Parathyroid adenoma (tissue), 2 donors: ENCODE measurements around the gene HTRA1.

Experiments
- H2AFZ ChIP-seq: fragments of 300-600 bp; sonication (generic); one replicate; pipeline ENCODE4 v1.7.0; 2017; ENCODE audit warnings: antibody characterized with exemption, mild to moderate bottlenecking
- H3K27ac ChIP-seq: fragments of 300-600 bp; sonication (generic); one replicate; pipeline ENCODE4 v1.7.0; 2017
- H3K27me3 ChIP-seq: fragments of 300-600 bp; sonication (generic); one replicate; pipeline ENCODE4 v1.7.0; 2017; ENCODE audit warnings: low read length; ENCODE audit not compliant: control insufficient read depth, insufficient read depth
- H3K36me3 ChIP-seq: fragments of 300-600 bp; sonication (generic); one replicate; pipeline ENCODE4 v1.7.0; 2017; ENCODE audit warnings: low read length; ENCODE audit not compliant: control insufficient read depth, insufficient read depth
- H3K4me1 ChIP-seq: fragments of 300-600 bp; sonication (generic); one replicate; pipeline ENCODE4 v1.7.0; 2017; ENCODE audit warnings: control low read depth
- H3K4me2 ChIP-seq: fragments of 300-600 bp; sonication (generic); one replicate; pipeline ENCODE4 v1.7.0; 2017; ENCODE audit warnings: low read length
- H3K4me3 ChIP-seq: fragments of 300-600 bp; sonication (generic); one replicate; pipeline ENCODE4 v1.7.0; 2017; ENCODE audit warnings: low read depth, low read length
- H3K79me2 ChIP-seq: fragments of 300-600 bp; sonication (generic); one replicate; pipeline ENCODE4 v1.7.0; 2017; ENCODE audit warnings: control low read depth
- H3K9ac ChIP-seq: fragments of 300-600 bp; sonication (generic); one replicate; pipeline ENCODE4 v1.7.0; 2017; ENCODE audit warnings: mild to moderate bottlenecking
- H3K9me3 ChIP-seq: fragments of 300-600 bp; sonication (generic); one replicate; pipeline ENCODE4 v1.7.0; 2017; ENCODE audit warnings: low read length; ENCODE audit not compliant: control insufficient read depth
- TF ChIP-seq, protein P1 (sequence below): fragments of 300-600 bp; sonication (generic); IDR thresholded peaks from one replicate; pipeline ENCODE4 v1.7.0; 2017; ENCODE audit warnings: antibody characterized with exemption, mild to moderate bottlenecking
- donor health status: primary hyperparathyroidism.

The HTRA1 gene

DNA sequence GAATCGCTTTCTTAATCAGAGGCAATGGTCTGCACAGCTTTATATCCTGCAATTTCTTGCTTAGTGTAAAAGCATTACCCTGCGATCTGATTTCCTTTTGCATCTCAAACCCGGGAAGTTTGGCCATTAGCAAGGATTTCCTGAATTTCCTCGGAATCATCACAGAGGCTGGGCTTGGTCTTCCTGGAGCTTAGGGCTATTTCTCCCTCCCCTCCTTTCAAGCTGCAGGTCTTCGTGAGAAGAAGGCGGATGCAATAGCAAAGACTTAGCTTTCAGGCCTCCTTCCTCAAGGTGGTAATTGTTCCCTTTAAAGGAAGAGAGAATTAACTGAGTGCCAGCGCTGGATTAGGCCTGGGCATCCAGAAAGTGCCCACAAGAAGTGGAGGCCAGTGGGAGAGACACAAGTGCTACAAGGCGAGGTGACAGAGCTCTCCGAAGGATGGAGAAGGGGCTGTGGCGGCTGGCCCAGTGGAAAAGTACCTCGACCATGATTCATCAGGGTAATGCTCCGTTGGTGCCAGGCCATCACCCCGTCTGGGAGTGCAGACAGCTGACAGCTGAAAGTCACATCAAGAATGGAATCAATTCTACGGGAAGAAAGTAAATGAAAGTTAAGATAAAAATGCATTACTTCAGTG is 10.9 kb upstream of the HTRA1 start:
- Histone ChIP-seq H2AFZ (no peak overlapping the region), H3K79me2 (no peaks in the 10 kb centered on the region), H3K4me3 (no peak overlapping the region), H3K27me3 (no peaks in the 10 kb centered on the region), H3K27ac (no peak overlapping the region), H3K36me3 (no peaks in the 10 kb centered on the region), H3K4me1 (no peaks in the 10 kb centered on the region), H3K9me3 (no peaks in the 10 kb centered on the region), H3K4me2 (no peak overlapping the region), H3K9ac (no peak overlapping the region)
- TF ChIP-seq, protein P1, sequence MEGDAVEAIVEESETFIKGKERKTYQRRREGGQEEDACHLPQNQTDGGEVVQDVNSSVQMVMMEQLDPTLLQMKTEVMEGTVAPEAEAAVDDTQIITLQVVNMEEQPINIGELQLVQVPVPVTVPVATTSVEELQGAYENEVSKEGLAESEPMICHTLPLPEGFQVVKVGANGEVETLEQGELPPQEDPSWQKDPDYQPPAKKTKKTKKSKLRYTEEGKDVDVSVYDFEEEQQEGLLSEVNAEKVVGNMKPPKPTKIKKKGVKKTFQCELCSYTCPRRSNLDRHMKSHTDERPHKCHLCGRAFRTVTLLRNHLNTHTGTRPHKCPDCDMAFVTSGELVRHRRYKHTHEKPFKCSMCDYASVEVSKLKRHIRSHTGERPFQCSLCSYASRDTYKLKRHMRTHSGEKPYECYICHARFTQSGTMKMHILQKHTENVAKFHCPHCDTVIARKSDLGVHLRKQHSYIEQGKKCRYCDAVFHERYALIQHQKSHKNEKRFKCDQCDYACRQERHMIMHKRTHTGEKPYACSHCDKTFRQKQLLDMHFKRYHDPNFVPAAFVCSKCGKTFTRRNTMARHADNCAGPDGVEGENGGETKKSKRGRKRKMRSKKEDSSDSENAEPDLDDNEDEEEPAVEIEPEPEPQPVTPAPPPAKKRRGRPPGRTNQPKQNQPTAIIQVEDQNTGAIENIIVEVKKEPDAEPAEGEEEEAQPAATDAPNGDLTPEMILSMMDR, result no peak

DNA sequence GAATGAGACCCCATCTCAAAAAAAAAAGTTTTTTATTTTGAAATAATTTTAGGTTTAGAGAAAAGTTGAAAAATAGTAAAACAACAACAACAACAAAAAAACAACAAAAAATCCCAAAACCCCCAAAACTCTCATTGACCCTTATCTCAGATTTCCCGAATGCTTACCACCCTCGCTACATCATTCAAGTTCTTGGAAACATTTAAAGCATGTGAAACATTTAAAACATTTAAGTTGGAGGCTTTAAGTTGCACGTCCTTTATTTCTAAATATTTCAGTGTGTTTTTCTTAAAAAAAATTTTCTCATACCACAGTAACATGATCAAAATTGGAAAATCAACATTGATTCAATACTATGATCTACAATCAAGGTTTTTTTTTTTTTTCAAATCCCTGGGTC is 7.3 kb upstream of the HTRA1 start:
- Histone ChIP-seq H3K4me3 (no peak overlapping the region), H3K27ac (no peak overlapping the region), H3K4me1 (no peaks in the 10 kb centered on the region), H3K36me3 (no peaks in the 10 kb centered on the region), H3K9me3 (no peaks in the 10 kb centered on the region), H3K27me3 (no peaks in the 10 kb centered on the region), H3K9ac (no peak overlapping the region), H3K4me2 (no peak overlapping the region), H2AFZ (no peak overlapping the region), H3K79me2 (no peaks in the 10 kb centered on the region)
- TF ChIP-seq, protein P1, result no peak

DNA sequence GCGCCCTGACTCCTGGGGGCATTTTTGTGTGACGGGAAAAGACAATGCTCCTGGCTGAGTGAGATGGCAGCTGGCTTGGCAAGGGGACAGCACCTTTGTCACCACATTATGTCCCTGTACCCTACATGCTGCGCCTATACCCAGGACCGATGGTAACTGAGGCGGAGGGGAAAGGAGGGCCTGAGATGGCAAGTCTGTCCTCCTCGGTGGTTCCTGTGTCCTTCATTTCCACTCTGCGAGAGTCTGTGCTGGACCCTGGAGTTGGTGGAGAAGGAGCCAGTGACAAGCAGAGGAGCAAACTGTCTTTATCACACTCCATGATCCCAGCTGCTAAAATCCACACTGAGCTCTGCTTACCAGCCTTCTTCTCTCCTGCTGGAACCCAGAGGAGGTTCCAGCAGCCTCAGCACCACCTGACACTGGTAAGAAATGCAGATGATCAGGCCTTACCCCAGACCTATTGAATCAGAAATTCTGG is 6.7 kb upstream of the HTRA1 start, which contains the start of gene ARMS2:
ARMS2 (plus strand) TSS at position 51 of the 478 bp plus-strand sequence; CDS start at position 126, 75 bp downstream.
- Histone ChIP-seq H3K9ac (no peak within 1 kb of the TSS), H3K27me3 (no peaks in the 10 kb centered on the region)

DNA sequence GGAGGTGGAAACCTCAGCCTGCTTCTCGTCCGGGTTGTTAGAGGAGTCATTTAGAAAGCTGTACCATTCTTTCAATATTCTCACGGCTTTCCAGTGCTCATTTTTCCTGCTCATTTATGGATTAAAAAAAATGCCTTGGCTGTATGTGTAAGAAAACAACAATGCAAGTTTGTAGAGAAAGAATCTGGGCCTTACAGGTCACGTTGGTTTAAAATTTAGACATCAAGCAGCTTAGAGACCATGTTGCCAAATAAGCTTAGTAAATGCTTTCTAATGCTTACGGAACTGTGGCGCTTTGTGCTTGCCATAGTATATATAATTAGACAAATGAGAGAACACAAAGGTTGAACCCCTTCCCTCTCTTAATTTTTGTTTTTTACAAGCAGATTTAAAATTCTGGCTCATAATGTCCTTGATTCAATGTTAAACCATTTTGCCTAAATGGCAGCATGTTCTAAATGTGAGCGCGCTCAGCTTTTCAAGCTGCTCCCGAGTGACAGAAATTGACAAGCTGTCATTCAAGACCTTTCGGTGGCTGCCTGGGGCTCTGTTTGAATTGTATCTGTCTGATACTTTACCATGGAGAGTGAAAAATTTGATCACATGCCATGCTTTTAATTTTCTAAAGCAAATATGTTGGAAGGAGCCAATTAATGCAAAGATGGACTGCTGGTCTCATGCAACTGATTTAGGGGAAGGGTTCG is 5.8 kb upstream of the HTRA1 start:
- Histone ChIP-seq H3K36me3 (no peaks in the 10 kb centered on the region), H3K9me3 (no peaks in the 10 kb centered on the region), H3K4me1 (no peaks in the 10 kb centered on the region), H3K79me2 (no peaks in the 10 kb centered on the region), H3K4me3 (no peak overlapping the region), H2AFZ (no peak overlapping the region), H3K9ac (no peak overlapping the region), H3K27me3 (no peaks in the 10 kb centered on the region), H3K27ac (no peak overlapping the region), H3K4me2 (no peak overlapping the region)
- TF ChIP-seq, protein P1, result no peak

More for the DNA sequence above, 6.7 kb upstream of the HTRA1 start, which contains the start of gene ARMS2:
- no peak within 1 kb of the TSS for H3K27ac ChIP-seq
- no peak within 1 kb of the TSS for H3K4me3 ChIP-seq
- H3K9me3 ChIP-seq, result no peaks in the 10 kb centered on the region
- TF ChIP-seq, protein P1, result no peak
- H3K4me1 ChIP-seq, result no peaks in the 10 kb centered on the region
- no peak within 1 kb of the TSS for H3K4me2 ChIP-seq
- no peaks in the 10 kb centered on the region for H3K36me3 ChIP-seq
- H2AFZ ChIP-seq, result no peak within 1 kb of the TSS
- no peaks in the 10 kb centered on the region for H3K79me2 ChIP-seq
